ENCODE measurements around the gene CAPN11. TPM values are rescaled to one million over a fixed set of nuclear protein-coding genes. Genes with fewer than 3 reads are reported as not detected.

The CAPN11 gene
- total and polyA plus RNA-seq, 2 donors (not counting 3 experiments of a cell fraction or from before 2014, with no cell fraction given): 1.4 to 1.7 TPM

GRCh38 chr6:44162876-44163625 lies 4.4 kb downstream of the CAPN11 start:
- H3K4me2 ChIP-seq (ENCODE audit: insufficient read depth, low read length): no peak overlapping the region
- no peak overlapping the region for H3K4me3 ChIP-seq (replicated peaks in 1 of 3; ENCODE audit: insufficient read depth in 1 of 3, low read depth in 1 of 3, low read length in 3 of 3)
- POLR2A ChIA-PET: no interaction called here
- no peak for TF ChIP-seq MYC (IDR thresholded peaks at IDR 0.05; ENCODE audit: low read depth, low read length)
- TF ChIP-seq MAX (IDR thresholded peaks at IDR 0.05; ENCODE audit: insufficient read depth, insufficient read length): no peak
- TF ChIP-seq POLR2A (IDR thresholded peaks at IDR 0.05; ENCODE audit: low read depth, low read length): no peak
- TF ChIP-seq GATA2 (IDR thresholded peaks at IDR 0.05; ENCODE audit: insufficient read depth, insufficient read length, low read depth, low read length): no peak
- TF ChIP-seq JUN (IDR thresholded peaks at IDR 0.05; ENCODE audit: borderline replicate concordance, insufficient read depth, insufficient read length, low read depth): no peak
- H3K9me3 ChIP-seq (replicated peaks; ENCODE audit: control insufficient read depth, insufficient read depth, low read length): no peaks in the 10 kb centered on the region
- no peaks in the 10 kb centered on the region for H3K4me1 ChIP-seq (ENCODE audit: control insufficient read depth, extremely low read depth, insufficient read depth, low read length)
- no peak for DNase-seq (ENCODE audit: low read depth, low spot score)
- intact Hi-C loops (cut with micrococcal nuclease) (no loop called here), dilution Hi-C loops (cut with MboI; ENCODE audit: extremely low pct_ligation_motif_present, low sequenced_read_pairs) (no loop called here)
- no peaks in the 10 kb centered on the region for H3K36me3 ChIP-seq (ENCODE audit: control insufficient read depth in 2 of 2, extremely low read depth in 1 of 2, insufficient read depth in 2 of 2, low read length in 2 of 2)
- FAIRE-seq: no peak
- CTCF ChIA-PET: interaction anchor here (0.9 to 3.3 kb wide), 9 partner anchors 9 to 142 kb away, joined by 3 to 23 read pairs (median 5); no protein-coding TSS in a partner anchor
- no peak overlapping the region for H3K27ac ChIP-seq (ENCODE audit: insufficient read depth, low read depth, low read length)
- no peaks in the 10 kb centered on the region for H3K9me1 ChIP-seq (replicated peaks; ENCODE audit: control insufficient read depth, extremely low read depth, insufficient read depth, low read length)
- H3K9ac ChIP-seq (replicated peaks; ENCODE audit: extremely low read depth, insufficient read depth, low read length): no peak overlapping the region
- no peak overlapping the region for H2AFZ ChIP-seq (ENCODE audit: low read depth, low read length)
- no peaks in the 10 kb centered on the region for H3K79me2 ChIP-seq (ENCODE audit: control insufficient read depth, insufficient read depth, low read length)
- H4K20me1 ChIP-seq (replicated peaks; ENCODE audit: control insufficient read depth, extremely low read depth, insufficient read depth, low read length): no peaks in the 10 kb centered on the region
- no TSS peak for BruUV-seq (replicated peaks)
- peaks cover 2 to 19% of the 10 kb centered on the region in 2 experiments for H3K27me3 ChIP-seq (ENCODE audit: control insufficient read depth in 2 of 2, insufficient read depth in 2 of 2, low read length in 2 of 2)

GRCh38 chr6:44166116-44166515 lies 7.5 kb downstream of the CAPN11 start:
- ChIA-PET CTCF (no interaction called here), POLR2A (no interaction called here)
- no TSS peak for BruUV-seq (replicated peaks)
- H3K9me3 ChIP-seq (replicated peaks; ENCODE audit: control insufficient read depth, insufficient read depth, low read length): no peaks in the 10 kb centered on the region
- no peaks in the 10 kb centered on the region for H3K4me1 ChIP-seq (ENCODE audit: control insufficient read depth, extremely low read depth, insufficient read depth, low read length)
- H2AFZ ChIP-seq (ENCODE audit: low read depth, low read length): no peak overlapping the region
- H3K4me2 ChIP-seq (ENCODE audit: insufficient read depth, low read length): no peak overlapping the region
- H4K20me1 ChIP-seq (replicated peaks; ENCODE audit: control insufficient read depth, extremely low read depth, insufficient read depth, low read length): no peaks in the 10 kb centered on the region
- H3K27me3 ChIP-seq (ENCODE audit: control insufficient read depth in 2 of 2, insufficient read depth in 2 of 2, low read length in 2 of 2): peaks cover 2 to 28% of the 10 kb centered on the region in 2 experiments
- H3K9me1 ChIP-seq (replicated peaks; ENCODE audit: control insufficient read depth, extremely low read depth, insufficient read depth, low read length): no peaks in the 10 kb centered on the region
- DNase-seq (ENCODE audit: low read depth, low spot score) (no peak), FAIRE-seq (no peak)
- TF ChIP-seq JUN (IDR thresholded peaks at IDR 0.05; ENCODE audit: borderline replicate concordance, insufficient read depth, insufficient read length, low read depth) (no peak), GATA2 (IDR thresholded peaks at IDR 0.05; ENCODE audit: insufficient read depth, insufficient read length, low read depth, low read length) (no peak), POLR2AphosphoS5 (IDR thresholded peaks at IDR 0.05; ENCODE audit: insufficient read depth, low read depth, low read length) (no peak), MYC (IDR thresholded peaks at IDR 0.05; ENCODE audit: low read depth, low read length) (no peak), FOS (IDR thresholded peaks at IDR 0.05; ENCODE audit: borderline replicate concordance, insufficient read depth, low read length) (no peak)
- TF ChIP-seq, protein P1, sequence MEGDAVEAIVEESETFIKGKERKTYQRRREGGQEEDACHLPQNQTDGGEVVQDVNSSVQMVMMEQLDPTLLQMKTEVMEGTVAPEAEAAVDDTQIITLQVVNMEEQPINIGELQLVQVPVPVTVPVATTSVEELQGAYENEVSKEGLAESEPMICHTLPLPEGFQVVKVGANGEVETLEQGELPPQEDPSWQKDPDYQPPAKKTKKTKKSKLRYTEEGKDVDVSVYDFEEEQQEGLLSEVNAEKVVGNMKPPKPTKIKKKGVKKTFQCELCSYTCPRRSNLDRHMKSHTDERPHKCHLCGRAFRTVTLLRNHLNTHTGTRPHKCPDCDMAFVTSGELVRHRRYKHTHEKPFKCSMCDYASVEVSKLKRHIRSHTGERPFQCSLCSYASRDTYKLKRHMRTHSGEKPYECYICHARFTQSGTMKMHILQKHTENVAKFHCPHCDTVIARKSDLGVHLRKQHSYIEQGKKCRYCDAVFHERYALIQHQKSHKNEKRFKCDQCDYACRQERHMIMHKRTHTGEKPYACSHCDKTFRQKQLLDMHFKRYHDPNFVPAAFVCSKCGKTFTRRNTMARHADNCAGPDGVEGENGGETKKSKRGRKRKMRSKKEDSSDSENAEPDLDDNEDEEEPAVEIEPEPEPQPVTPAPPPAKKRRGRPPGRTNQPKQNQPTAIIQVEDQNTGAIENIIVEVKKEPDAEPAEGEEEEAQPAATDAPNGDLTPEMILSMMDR (IDR thresholded peaks at IDR 0.05; ENCODE audit: extremely low read depth in 1 of 2, insufficient read depth in 1 of 2, low read depth in 1 of 2, low read length in 2 of 2): no peak
- H3K79me2 ChIP-seq (ENCODE audit: control insufficient read depth, insufficient read depth, low read length): no peaks in the 10 kb centered on the region
- H3K36me3 ChIP-seq (ENCODE audit: control insufficient read depth in 2 of 2, extremely low read depth in 1 of 2, insufficient read depth in 2 of 2, low read length in 2 of 2): no peaks in the 10 kb centered on the region
- no peak overlapping the region for H3K9ac ChIP-seq (replicated peaks; ENCODE audit: extremely low read depth, insufficient read depth, low read length)
- intact Hi-C loops (cut with micrococcal nuclease) (no loop called here), dilution Hi-C loops (cut with MboI; ENCODE audit: extremely low pct_ligation_motif_present, low sequenced_read_pairs) (no loop called here)
- H3K27ac ChIP-seq (ENCODE audit: insufficient read depth, low read depth, low read length): no peak overlapping the region
- no peak overlapping the region for H3K4me3 ChIP-seq (replicated peaks in 1 of 3; ENCODE audit: insufficient read depth in 1 of 3, low read depth in 1 of 3, low read length in 3 of 3)

Measured in endothelial cell of umbilical vein (primary cell).